GM19372 (cell line): ENCODE results near the gene MEIS2.

Experiments
- ATAC-seq: cut with Tn5 transposase; IDR thresholded peaks from one replicate; pipeline ENCODE4 v1.9.1; 2021; ENCODE audit warnings: mild to moderate bottlenecking, low read depth, moderate library complexity; ENCODE audit not compliant: unreplicated experiment

The MEIS2 gene

DNA sequence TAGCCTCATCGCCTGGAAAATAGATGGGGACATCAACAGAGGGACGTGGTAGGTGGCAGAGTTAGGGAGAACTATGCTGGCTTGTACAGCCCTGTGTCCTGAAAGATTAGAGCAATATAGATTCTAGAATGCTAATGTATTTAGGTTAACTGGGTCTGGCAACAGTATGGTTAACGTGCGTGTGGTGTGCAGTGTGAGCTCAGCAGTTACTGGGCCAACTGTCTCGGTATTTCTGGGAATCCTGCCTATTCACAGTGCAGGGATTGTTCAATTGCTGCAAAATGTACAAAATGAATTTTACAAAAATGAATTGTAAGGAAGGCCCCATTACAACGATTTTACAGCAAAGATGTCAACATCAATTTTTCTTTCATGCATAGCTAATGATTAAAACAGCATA lies 20.6 kb downstream of the MEIS2 start:
- no peak for ATAC-seq

- no peak for ATAC-seq
Observed at GRCh38 chr15:37078566-37078965, 21.8 kb downstream of the MEIS2 start.

GRCh38 chr15:37077623-37078351 lies 22.6 kb downstream of the MEIS2 start:
- ATAC-seq: no peak

- no peak for ATAC-seq
Observed at GRCh38 chr15:37076543-37076942, 23.8 kb downstream of the MEIS2 start.

DNA sequence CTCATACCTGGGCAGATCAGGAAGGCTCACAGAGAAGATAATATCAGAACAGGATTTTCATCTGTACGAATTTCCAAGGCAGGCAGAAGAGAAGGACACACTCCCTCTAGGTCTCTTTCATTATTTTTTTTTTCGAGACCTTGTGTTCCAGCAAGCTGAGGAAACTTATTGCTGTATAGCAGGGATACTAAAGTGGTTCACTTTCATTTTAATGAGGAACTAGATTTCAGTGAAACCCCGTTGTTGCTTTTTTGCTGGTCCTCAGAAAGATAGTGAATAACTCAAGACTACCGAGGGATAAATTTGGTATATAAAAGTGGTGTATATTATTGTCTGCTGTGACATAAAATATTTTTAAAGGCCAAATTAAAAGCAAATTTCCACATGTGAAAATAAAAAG lies 24.6 kb downstream of the MEIS2 start:
- ATAC-seq: no peak

GRCh38 chr15:37072181-37072580 lies 28.2 kb downstream of the MEIS2 start:
- ATAC-seq: no peak

DNA sequence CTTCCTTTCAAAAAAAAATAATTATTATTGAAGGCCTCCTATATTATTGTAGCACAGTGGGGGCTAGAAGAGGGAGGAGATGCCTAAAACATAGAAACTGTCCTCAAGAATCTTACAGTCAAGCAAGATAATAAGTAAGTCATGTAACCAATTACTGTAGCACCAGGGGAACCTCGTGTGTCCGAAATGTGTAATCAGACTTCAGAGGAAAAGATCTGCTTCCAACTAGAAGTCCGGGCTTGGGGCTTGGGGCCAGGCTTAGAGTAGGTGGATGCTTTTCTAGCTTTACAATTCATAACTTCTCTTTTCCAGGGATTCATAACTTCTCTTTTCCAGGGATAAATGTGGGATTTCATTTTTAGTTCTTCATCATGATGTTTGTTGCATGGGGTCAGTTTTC lies 29.2 kb downstream of the MEIS2 start:
- no peak for ATAC-seq

DNA sequence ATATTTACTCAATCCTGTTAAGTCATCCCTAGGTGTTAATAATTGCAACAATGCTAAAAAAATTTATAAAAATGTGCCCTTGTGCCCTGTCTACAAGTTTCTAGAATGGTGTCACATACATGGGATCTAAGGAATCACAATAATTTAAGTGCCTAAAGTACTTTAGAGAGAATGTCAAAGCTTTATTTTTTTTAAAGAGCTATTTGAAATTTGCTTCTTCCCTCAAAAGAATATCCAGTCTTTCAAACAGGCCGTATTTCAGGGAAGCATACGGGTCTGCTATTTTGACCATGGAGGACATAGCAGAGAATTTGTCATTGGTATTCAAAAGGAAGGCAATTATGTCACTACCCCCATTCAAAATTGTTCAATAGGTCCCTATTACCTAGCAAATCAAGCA lies 29.7 kb downstream of the MEIS2 start:
- ATAC-seq: no peak

GRCh38 chr15:37061996-37062395 lies 38.4 kb downstream of the MEIS2 start:
- ATAC-seq: no peak

DNA sequence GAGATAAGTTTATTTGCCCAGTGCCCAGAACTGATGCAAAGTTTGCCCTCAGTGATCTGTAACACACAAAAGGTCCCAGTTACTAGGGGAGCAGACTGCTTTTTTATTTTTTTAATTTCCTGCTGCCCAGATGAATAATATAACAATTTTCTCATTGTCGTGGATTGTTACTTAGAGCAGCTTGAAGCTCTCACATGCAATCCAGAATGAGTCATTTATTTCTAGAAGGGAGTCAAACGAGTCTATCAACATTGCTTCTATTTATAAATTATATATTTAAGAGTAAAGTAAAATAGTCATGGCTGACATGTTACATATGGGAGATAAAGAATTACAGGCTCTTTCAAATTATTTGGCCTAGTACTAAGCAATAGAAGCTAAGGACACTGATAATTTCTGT lies 41.3 kb downstream of the MEIS2 start:
- ATAC-seq: no peak

- no peak for ATAC-seq
Observed at GRCh38 chr15:37058316-37058985, 41.9 kb downstream of the MEIS2 start.

DNA sequence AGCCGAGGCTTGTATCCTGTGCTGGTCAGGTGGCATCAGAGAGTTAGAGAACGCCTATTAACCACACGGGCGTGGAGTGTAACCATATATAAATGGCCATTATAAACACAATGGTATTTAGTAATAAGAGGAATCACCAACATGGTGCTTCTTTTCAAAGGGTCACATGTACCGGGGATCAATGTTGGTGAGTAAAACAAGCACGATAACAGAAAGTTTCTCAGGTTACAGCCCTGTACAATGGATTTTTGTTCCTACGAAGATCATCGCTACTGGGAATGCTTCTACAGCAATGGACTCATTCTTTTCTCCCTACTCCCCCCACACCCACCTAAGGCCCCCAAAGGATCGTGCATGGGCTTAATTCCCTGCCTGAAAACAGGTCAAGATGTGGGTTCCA lies 42.5 kb downstream of the MEIS2 start:
- ATAC-seq: no peak

- no peak for ATAC-seq
Observed at GRCh38 chr15:37057256-37057655, 43.1 kb downstream of the MEIS2 start.

DNA sequence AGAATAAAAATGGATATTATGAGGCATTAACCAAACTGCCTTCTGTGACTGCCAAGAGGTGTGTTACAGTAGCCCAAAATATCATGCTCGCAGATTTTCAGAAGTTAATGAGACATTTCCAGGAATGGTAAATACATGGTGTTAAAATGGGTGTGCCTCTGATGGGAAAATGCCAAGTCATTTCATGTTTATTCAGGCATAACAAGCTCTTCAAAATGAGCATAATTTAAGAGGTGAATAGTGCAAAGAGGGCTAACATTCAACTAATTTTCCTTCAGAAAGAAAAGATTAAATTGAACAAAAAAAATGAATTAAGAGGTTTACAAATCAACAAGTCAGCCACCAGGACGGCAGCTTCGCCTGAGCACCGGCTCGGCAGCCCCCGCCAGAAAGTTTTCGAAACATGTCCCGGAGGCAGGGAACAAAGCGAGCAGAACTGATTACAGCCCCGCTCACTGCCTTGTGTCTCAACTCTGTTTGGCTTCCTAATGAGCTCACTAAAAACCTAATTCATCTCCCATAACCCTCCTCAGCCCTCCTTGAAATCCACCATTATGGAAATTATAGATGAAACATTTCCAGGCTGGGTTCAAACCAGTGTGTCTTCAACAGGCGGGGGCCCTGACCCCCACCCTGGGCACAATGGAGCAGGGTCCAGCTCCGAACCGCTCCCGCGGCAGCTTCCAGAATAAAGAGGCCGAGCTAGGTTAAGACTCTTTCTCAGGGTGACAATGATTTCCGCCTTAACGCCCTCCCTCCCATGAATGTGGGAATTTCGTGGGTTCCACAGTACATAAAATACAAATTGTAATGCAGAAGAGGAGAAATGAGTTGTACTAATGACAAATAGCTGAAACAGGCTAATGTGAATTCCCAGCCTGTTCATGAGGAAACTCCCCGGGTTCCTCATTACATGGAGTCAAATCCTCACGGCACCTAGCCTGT lies 43.9 kb downstream of the MEIS2 start:
- ATAC-seq: no peak

GRCh38 chr15:37055481-37055880 lies 44.9 kb downstream of the MEIS2 start:
- ATAC-seq: no peak

- ATAC-seq: no peak
Observed at GRCh38 chr15:37054336-37054735, 46.0 kb downstream of the MEIS2 start.

DNA sequence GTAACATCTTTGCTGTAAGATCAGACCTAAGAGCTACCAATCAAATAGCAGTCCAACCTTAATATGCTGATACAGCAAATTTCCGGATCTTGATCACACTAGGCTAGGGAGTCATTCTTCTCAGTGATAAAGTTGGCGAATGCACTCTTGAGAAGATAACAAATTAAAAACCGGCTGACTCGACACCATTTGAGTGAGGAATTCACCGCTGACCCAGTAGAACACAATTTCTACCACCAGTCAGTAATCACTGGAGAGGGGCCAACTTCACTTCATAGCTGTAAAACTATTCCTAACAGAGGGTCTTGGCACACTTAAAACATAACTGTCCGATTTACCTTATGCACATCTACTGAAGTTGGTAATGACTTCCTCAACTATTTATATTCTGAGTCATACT lies 47.2 kb downstream of the MEIS2 start:
- no peak for ATAC-seq

- ATAC-seq: no peak
Observed at GRCh38 chr15:37050345-37050744, 50.0 kb downstream of the MEIS2 start.

- no peak for ATAC-seq
Observed at GRCh38 chr15:37046876-37047614, 53.3 kb downstream of the MEIS2 start.
